ENCODE results near the gene HIVEP3.

- TF ChIP-seq, protein P1, sequence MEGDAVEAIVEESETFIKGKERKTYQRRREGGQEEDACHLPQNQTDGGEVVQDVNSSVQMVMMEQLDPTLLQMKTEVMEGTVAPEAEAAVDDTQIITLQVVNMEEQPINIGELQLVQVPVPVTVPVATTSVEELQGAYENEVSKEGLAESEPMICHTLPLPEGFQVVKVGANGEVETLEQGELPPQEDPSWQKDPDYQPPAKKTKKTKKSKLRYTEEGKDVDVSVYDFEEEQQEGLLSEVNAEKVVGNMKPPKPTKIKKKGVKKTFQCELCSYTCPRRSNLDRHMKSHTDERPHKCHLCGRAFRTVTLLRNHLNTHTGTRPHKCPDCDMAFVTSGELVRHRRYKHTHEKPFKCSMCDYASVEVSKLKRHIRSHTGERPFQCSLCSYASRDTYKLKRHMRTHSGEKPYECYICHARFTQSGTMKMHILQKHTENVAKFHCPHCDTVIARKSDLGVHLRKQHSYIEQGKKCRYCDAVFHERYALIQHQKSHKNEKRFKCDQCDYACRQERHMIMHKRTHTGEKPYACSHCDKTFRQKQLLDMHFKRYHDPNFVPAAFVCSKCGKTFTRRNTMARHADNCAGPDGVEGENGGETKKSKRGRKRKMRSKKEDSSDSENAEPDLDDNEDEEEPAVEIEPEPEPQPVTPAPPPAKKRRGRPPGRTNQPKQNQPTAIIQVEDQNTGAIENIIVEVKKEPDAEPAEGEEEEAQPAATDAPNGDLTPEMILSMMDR (IDR thresholded peaks at IDR 0.05), result no peak
- TF ChIP-seq POLR2AphosphoS5 (IDR thresholded peaks at IDR 0.05), result no peak
- TF ChIP-seq POLR2A (IDR thresholded peaks at IDR 0.05), result no peak
Measured at GRCh38 chr1:41530411-41530810, 388.3 kb downstream of the HIVEP3 start.
